ENCODE data around the gene DNM2.
"Not testable (repeated sequence)": the region's sequence is repeated elsewhere in the genome, so short reads cannot be mapped to it uniquely, and the experiment has no call there.

Gene DNM2

DNA sequence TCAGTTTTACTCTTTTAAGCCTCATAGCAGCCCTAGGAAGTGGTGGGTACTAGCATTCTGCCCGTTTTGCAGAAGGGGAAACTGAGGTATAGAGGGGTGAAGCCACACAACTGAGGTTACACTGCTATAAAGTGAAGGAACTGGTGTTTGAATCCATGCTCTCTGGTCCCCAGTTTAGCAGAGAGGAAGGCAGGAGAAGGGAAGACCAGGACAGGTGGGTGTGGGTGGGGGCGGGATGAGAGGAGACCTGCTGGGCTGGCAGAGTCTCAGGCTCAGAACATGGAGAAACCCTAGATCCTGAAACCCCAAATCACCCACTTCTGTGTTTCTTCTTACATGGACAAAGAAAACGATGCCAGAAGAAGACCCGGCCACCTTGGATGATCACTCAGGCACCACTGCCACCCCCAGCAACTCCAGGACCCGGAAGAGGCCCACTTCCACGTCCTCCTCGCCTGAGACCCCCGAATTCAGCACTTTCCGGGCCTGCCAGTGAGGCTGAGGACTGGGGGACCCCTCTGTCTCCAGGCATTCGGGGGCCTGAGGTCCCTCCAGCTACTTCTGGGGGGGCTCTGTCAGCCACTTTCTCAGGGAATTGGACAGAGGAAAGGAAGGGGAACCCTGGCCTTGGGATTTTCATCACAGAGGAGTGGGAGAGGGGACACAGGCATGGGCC, 151.1 kb downstream of the DNM2 start:
- no peaks in the 10 kb centered on the region for H3K27me3 ChIP-seq (ENCODE audit: control insufficient read depth, insufficient read depth, low read length)
- H3K4me3 ChIP-seq (ENCODE audit: low read length), result no peak overlapping the region
- no peaks in the 10 kb centered on the region for H3K36me3 ChIP-seq (ENCODE audit: control insufficient read depth, insufficient read depth, low read length)
- H3K4me1 ChIP-seq (ENCODE audit: control insufficient read depth, insufficient read depth, low read length), result no peaks in the 10 kb centered on the region; the same call in 1 of the 2 replicates
- no CpG with 5 or more reads among the region's 10 CpGs for WGBS (ENCODE audit: insufficient coverage, insufficient read length)
- no peak overlapping the region for H3K27ac ChIP-seq (ENCODE audit: low read length)
- no peak for DNase-seq (ENCODE audit: low read depth, low spot score)
- no peaks in the 10 kb centered on the region for H3K9me3 ChIP-seq (ENCODE audit: control insufficient read depth, insufficient read depth, low read length)

DNA sequence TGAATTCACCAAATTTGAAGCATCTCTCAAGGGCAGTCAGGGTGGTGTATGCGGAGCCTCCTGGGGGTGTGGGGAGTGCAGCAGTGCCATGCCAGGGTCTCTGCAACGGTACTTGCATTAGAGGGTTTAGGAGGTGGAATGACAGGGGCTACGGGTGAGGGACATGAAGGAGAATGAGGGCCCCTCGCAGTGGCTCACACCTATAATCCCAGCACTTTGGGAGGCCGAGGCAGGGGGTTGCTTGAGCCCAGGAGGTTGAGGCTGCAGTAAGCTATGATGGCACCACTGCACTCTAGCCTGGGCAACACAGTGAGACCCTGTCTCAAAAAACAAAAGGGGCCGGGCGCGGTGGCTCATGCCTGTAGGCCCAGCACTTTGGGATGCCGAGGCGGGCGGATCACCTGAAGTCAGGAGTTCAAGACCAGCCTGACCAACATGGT, 152.0 kb downstream of the DNM2 start:
- DNase-seq (ENCODE audit: low read depth, low spot score); H3K27ac ChIP-seq (ENCODE audit: low read length); H3K27me3 ChIP-seq (ENCODE audit: control insufficient read depth, insufficient read depth, low read length); H3K36me3 ChIP-seq (ENCODE audit: control insufficient read depth, insufficient read depth, low read length); H3K9me3 ChIP-seq (ENCODE audit: control insufficient read depth, insufficient read depth, low read length); H3K4me1 ChIP-seq (ENCODE audit: control insufficient read depth, insufficient read depth, low read length); H3K4me3 ChIP-seq (ENCODE audit: low read length): not testable (repeated sequence)
- no CpG with 5 or more reads among the region's 11 CpGs for WGBS (ENCODE audit: insufficient coverage, insufficient read length)

- peak overlapping the region; percentile 13; the same call in 1 of the 2 replicates for H3K4me3 ChIP-seq (ENCODE audit: low read length)
- no peaks in the 10 kb centered on the region for H3K4me1 ChIP-seq (ENCODE audit: control insufficient read depth, insufficient read depth, low read length)
- no CpG with 5 or more reads among the region's 22 CpGs for WGBS (ENCODE audit: insufficient coverage, insufficient read length)
Observed at GRCh38 chr19:10870501-10870954, 152.6 kb downstream of the DNM2 start.

DNA sequence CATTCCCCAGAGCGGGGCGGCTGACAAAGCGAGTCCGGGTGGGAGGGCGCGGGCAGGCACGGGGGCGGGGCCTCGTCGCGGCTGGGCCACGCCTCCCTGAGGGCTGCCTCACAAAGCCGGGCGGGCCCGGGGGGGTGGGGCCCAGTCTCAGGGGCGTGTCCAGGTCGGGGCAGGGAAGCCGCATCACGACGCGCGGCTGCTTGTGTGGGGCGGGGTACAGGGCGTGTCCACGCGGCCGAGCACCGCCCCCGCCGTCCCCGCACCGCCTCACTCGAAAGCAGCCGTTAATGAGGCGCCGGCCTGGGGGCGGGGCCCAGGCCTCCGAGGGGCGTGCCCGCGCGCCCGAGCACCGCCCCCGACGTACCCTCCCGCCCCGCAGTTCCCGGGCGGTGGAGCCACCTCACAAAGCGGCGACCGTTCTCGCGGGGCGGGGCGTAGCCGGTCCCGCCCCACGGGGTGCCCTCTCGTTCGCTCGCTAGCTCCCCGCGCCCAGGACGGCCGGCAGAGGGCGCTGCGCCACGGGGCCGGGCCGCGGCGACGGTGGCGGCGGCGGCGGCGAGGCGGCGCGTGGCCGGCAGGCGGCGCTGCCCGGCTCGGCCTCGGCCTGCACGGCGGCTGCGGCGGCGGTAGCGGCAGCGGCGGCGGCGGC, 153.2 kb downstream of the DNM2 start, which contains the start of gene CARM1:
Gene CARM1, plus strand, starts transcription at position 599 of the 649 bp plus-strand sequence. CDS start 150 bp downstream, outside the sequence.
- Histone ChIP-seq H3K27ac (ENCODE audit: low read length) (no peak within 1 kb of the TSS), H3K36me3 (ENCODE audit: control insufficient read depth, insufficient read depth, low read length) (no peaks in the 10 kb centered on the region), H3K9me3 (ENCODE audit: control insufficient read depth, insufficient read depth, low read length) (no peaks in the 10 kb centered on the region), H3K4me1 (ENCODE audit: control insufficient read depth, insufficient read depth, low read length) (no peaks in the 10 kb centered on the region), H3K27me3 (ENCODE audit: control insufficient read depth, insufficient read depth, low read length) (no peaks in the 10 kb centered on the region), H3K4me3 (ENCODE audit: low read length) (peak within 1 kb of the TSS; percentile 90)
- peak; percentile 70 for DNase-seq (ENCODE audit: low read depth, low spot score)
- no CpG with 5 or more reads among the region's 99 CpGs for WGBS (ENCODE audit: insufficient coverage, insufficient read length)

More at GRCh38 chr19:10870501-10870954, 152.6 kb downstream of the DNM2 start:
- Histone ChIP-seq H3K9me3 (ENCODE audit: control insufficient read depth, insufficient read depth, low read length) (no peaks in the 10 kb centered on the region), H3K27ac (ENCODE audit: low read length) (no peak overlapping the region), H3K36me3 (ENCODE audit: control insufficient read depth, insufficient read depth, low read length) (no peaks in the 10 kb centered on the region), H3K27me3 (ENCODE audit: control insufficient read depth, insufficient read depth, low read length) (no peaks in the 10 kb centered on the region)
- no peak for DNase-seq (ENCODE audit: low read depth, low spot score)

DNA sequence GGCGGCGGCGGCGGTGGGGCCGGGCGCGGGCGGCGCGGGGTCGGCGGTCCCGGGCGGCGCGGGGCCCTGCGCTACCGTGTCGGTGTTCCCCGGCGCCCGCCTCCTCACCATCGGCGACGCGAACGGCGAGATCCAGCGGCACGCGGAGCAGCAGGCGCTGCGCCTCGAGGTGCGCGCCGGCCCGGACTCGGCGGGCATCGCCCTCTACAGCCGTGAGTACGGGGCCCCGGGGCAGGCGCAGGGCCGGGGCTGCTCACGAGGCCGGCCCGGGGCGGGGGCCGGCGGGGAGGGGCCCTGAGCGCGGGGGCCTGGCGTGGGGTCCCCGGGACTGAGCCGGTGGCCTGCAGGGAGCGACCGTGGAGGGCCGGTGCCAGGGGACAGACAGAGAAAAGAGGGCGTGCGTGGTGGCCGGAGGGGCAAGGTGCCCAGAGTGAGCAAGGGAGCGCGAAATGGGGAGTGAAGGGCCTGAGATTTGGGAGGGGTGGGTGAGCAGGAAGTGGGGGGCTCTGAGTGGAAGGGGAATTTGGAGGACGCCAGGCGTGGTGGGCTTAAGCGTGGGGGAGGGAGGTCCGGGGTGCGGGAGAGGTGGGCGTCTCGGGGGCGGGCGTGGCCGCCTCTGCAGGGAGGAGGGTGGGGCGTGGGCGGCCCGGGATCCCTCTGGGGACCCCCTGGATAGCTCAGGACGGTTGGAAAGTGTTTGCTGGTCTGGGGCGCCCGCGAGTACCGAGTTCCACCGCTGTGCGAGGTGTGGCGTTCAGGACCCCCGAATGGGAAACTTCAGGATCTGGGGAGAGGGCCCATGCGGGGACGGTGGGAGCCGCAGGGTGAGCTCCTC, 154.0 kb downstream of the DNM2 start:
- DNase-seq (ENCODE audit: low read depth, low spot score), result no peak
- WGBS (ENCODE audit: insufficient coverage, insufficient read length), result no CpG with 5 or more reads among the region's 90 CpGs

DNA sequence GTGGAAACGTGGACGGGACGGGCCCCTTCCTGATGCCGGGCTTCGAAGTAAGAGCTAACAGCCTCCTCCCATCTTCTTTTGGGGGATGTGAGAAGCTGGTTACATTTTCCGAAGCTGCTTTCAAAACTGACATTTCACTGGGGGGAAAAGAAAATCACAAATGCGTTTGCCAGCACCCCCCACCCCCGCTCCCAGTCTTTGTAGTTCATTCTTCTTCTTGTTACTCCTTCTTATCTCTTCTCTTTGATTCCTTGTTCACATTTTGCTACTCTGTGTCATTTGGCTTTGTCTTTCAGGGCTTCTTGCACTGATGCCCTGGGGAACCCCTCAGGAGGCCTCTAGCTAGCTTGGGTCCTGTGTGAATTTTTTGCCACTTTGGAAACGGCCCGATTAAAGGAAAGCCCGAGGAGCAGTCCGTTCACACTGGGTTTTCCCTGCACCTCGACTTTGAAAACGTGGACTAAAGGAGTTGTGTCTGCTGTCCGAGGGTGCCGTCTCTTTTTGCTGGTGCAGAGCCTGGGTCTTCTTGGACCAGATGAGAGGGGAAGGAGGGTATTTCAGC, 154.7 kb downstream of the DNM2 start:
- H3K27ac ChIP-seq (ENCODE audit: low read length), result no peak overlapping the region

More for the DNA sequence above, 154.0 kb downstream of the DNM2 start:
- Histone ChIP-seq H3K9me3 (ENCODE audit: control insufficient read depth, insufficient read depth, low read length) (no peaks in the 10 kb centered on the region), H3K27me3 (ENCODE audit: control insufficient read depth, insufficient read depth, low read length) (no peaks in the 10 kb centered on the region), H3K36me3 (ENCODE audit: control insufficient read depth, insufficient read depth, low read length) (no peaks in the 10 kb centered on the region), H3K27ac (ENCODE audit: low read length) (no peak overlapping the region), H3K4me3 (ENCODE audit: low read length) (peak overlapping the region; percentile 90), H3K4me1 (ENCODE audit: control insufficient read depth, insufficient read depth, low read length) (no peaks in the 10 kb centered on the region)

GRCh38 chr19:10874024-10874423, 156.1 kb downstream of the DNM2 start:
- H3K36me3 ChIP-seq (ENCODE audit: control insufficient read depth, insufficient read depth, low read length), result no peaks in the 10 kb centered on the region
- no peaks in the 10 kb centered on the region for H3K4me1 ChIP-seq (ENCODE audit: control insufficient read depth, insufficient read depth, low read length)
- no peak for DNase-seq (ENCODE audit: low read depth, low spot score)
- no CpG with 5 or more reads among the region's 1 CpG for whole genome bisulfite sequencing (ENCODE audit: insufficient coverage, insufficient read length)
- H3K4me3 ChIP-seq (ENCODE audit: low read length), result no peak overlapping the region
- H3K27me3 ChIP-seq (ENCODE audit: control insufficient read depth, insufficient read depth, low read length), result no peaks in the 10 kb centered on the region
- no peaks in the 10 kb centered on the region for H3K9me3 ChIP-seq (ENCODE audit: control insufficient read depth, insufficient read depth, low read length)
- H3K27ac ChIP-seq (ENCODE audit: low read length), result no peak overlapping the region

More for the DNA sequence above, 154.7 kb downstream of the DNM2 start:
- no peak for DNase-seq (ENCODE audit: low read depth, low spot score)
- WGBS (ENCODE audit: insufficient coverage, insufficient read length), result no CpG with 5 or more reads among the region's 16 CpGs
- H3K9me3 ChIP-seq (ENCODE audit: control insufficient read depth, insufficient read depth, low read length), result no peaks in the 10 kb centered on the region
- no peaks in the 10 kb centered on the region for H3K27me3 ChIP-seq (ENCODE audit: control insufficient read depth, insufficient read depth, low read length)
- no peaks in the 10 kb centered on the region for H3K36me3 ChIP-seq (ENCODE audit: control insufficient read depth, insufficient read depth, low read length)
- H3K4me1 ChIP-seq (ENCODE audit: control insufficient read depth, insufficient read depth, low read length), result no peaks in the 10 kb centered on the region
- H3K4me3 ChIP-seq (ENCODE audit: low read length), result peak overlapping the region; percentile 90; the same call in 1 of the 2 replicates

GRCh38 chr19:10876459-10877240, 158.8 kb downstream of the DNM2 start:
- H3K4me1 ChIP-seq (ENCODE audit: control insufficient read depth, insufficient read depth, low read length), result peaks cover 7% of the 10 kb centered on the region; the same call in 1 of the 2 replicates
- H3K27me3 ChIP-seq (ENCODE audit: control insufficient read depth, insufficient read depth, low read length), result no peaks in the 10 kb centered on the region
- H3K36me3 ChIP-seq (ENCODE audit: control insufficient read depth, insufficient read depth, low read length), result no peaks in the 10 kb centered on the region
- H3K9me3 ChIP-seq (ENCODE audit: control insufficient read depth, insufficient read depth, low read length), result no peaks in the 10 kb centered on the region
- no CpG with 5 or more reads among the region's 10 CpGs for WGBS (ENCODE audit: insufficient coverage, insufficient read length)
- no peak overlapping the region for H3K4me3 ChIP-seq (ENCODE audit: low read length)
- DNase-seq (ENCODE audit: low read depth, low spot score), result no peak
- no peak overlapping the region for H3K27ac ChIP-seq (ENCODE audit: low read length)

DNA sequence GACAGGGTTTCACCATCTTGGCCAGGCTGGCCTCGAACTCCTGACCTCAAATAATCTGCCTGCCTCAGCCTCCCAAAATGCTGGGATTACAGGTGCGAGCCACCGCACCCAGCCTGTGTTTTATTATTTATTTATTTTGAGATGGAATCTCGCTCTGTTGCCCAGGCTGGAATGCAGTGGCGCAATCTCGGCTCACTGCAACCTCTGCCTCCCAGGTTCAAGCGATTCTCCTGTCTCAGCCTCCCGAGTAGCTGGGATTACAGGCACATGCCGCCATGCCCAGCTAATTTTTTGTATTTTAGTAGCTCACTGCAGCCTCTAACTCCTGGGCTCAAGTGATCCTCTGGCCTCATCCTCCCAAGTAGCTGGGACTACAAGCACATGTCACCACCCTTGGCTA, 159.7 kb downstream of the DNM2 start:
- H3K4me3 ChIP-seq (ENCODE audit: low read length); DNase-seq (ENCODE audit: low read depth, low spot score); H3K27me3 ChIP-seq (ENCODE audit: control insufficient read depth, insufficient read depth, low read length); H3K9me3 ChIP-seq (ENCODE audit: control insufficient read depth, insufficient read depth, low read length); H3K4me1 ChIP-seq (ENCODE audit: control insufficient read depth, insufficient read depth, low read length); H3K36me3 ChIP-seq (ENCODE audit: control insufficient read depth, insufficient read depth, low read length); H3K27ac ChIP-seq (ENCODE audit: low read length): not testable (repeated sequence)
- WGBS (ENCODE audit: insufficient coverage, insufficient read length), result no CpG with 5 or more reads among the region's 9 CpGs
